Measurements from ENCODE around the gene KEL. TPM values are rescaled to one million over a fixed set of nuclear protein-coding genes. Genes with fewer than 3 reads are reported as not detected.

KEL gene
- total and polyA plus RNA-seq, 3 donors from 2014 or later = 52.1 to 124 (median 124) TPM

DNA sequence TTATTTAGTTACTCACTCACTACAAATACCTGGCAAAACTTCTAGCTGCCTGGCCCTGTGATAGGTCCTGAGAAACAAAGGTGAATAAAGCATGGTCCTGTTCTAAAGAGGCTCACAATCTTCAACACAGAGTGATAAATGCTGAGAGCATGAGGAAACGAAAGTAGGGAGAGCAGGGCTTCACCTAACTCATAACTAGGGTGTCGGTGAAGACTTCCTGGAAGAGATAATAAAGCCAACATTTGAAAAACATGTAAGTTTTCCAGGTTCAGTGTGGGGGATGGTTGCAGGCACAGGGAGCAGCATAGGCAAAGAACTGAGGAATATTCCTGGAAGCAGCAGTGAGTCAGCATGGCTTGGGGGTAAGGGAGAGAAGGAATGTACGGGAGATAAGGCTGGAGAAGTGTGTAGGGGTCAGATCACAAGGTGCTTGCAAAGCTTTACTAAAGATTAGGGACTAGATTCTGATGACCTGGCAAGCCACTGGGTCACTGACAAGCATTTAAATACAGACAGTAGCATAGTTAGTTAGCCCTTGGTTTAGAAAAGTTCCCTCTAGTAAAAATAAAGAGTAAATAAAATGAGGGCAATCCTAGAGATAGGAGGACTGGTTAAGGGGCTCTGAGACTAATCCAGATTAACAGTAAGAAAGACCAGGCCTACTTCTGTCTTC is 5.1 kb downstream of the KEL start:
- Histone ChIP-seq H3K36me3 (ENCODE audit: low read depth, missing control alignments) (no peaks in the 10 kb centered on the region), H3K9me3 (no peaks in the 10 kb centered on the region), H3K27me3 (no peaks in the 10 kb centered on the region), H3K4me1 (peaks cover 11% of the 10 kb centered on the region), H3K27ac (no peak overlapping the region), H3K4me3 (no peak overlapping the region)
- DNase-seq = no peak
- intact Hi-C loops (cut with DNase I; ENCODE audit: low total_unique reads) = no loop called here
- TF ChIP-seq CTCF (IDR thresholded peaks at IDR 0.05) (no peak), POLR2A (IDR thresholded peaks at IDR 0.05) (no peak)
- 48 to 50% methylated on average over 3 of the region's 3 CpGs for WGBS, 2 donors

- no peak for DNase-seq
Observed at GRCh38 chr7:142954680-142955268, 7.4 kb downstream of the KEL start.

GRCh38 chr7:142950235-142950634 is 11.9 kb downstream of the KEL start:
- TF ChIP-seq CTCF (IDR thresholded peaks at IDR 0.05) (no peak), POLR2A (IDR thresholded peaks at IDR 0.05) (no peak)
- H3K36me3 ChIP-seq (ENCODE audit: low read depth, missing control alignments) = no peaks in the 10 kb centered on the region
- no peak for DNase-seq
- intact Hi-C loops (cut with DNase I; ENCODE audit: low total_unique reads) = no loop called here
- no peaks in the 10 kb centered on the region for H3K27me3 ChIP-seq
- H3K27ac ChIP-seq = no peak overlapping the region
- H3K4me3 ChIP-seq = no peak overlapping the region
- H3K4me1 ChIP-seq = no peaks in the 10 kb centered on the region
- no peaks in the 10 kb centered on the region for H3K9me3 ChIP-seq

More at GRCh38 chr7:142954680-142955268, 7.4 kb downstream of the KEL start:
- TF ChIP-seq POLR2A (IDR thresholded peaks at IDR 0.05) = no peak
- TF ChIP-seq CTCF (IDR thresholded peaks at IDR 0.05) = no peak
- intact Hi-C loops (cut with DNase I; ENCODE audit: low total_unique reads) = no loop called here
- H3K4me1 ChIP-seq = peaks cover 11% of the 10 kb centered on the region
- no peaks in the 10 kb centered on the region for H3K9me3 ChIP-seq
- no peak overlapping the region for H3K4me3 ChIP-seq
- H3K27me3 ChIP-seq = no peaks in the 10 kb centered on the region
- H3K36me3 ChIP-seq (ENCODE audit: low read depth, missing control alignments) = no peaks in the 10 kb centered on the region
- no peak overlapping the region for H3K27ac ChIP-seq

- Histone ChIP-seq H3K9me3 (no peaks in the 10 kb centered on the region), H3K4me3 (no peak overlapping the region), H3K36me3 (ENCODE audit: low read depth, missing control alignments) (no peaks in the 10 kb centered on the region), H3K27me3 (no peaks in the 10 kb centered on the region), H3K4me1 (no peaks in the 10 kb centered on the region), H3K27ac (no peak overlapping the region)
- no peak for DNase-seq
- intact Hi-C loops (cut with DNase I; ENCODE audit: low total_unique reads) = no loop called here
- 91 to 93% methylated on average over 4 of the region's 4 CpGs for WGBS, 2 donors
- no peak for TF ChIP-seq CTCF (IDR thresholded peaks at IDR 0.05)
- TF ChIP-seq POLR2A (IDR thresholded peaks at IDR 0.05) = no peak
Observed at GRCh38 chr7:142948603-142949002, 13.6 kb downstream of the KEL start.

GRCh38 chr7:142945001-142945400 is 17.2 kb downstream of the KEL start:
- DNase-seq = no peak
- no peaks in the 10 kb centered on the region for H3K27me3 ChIP-seq
- no peaks in the 10 kb centered on the region for H3K36me3 ChIP-seq (ENCODE audit: low read depth, missing control alignments)
- 68 to 71% methylated on average over 3 of the region's 3 CpGs for WGBS, 2 donors
- TF ChIP-seq POLR2A (IDR thresholded peaks at IDR 0.05) (no peak), CTCF (IDR thresholded peaks at IDR 0.05) (no peak)
- intact Hi-C loops (cut with DNase I; ENCODE audit: low total_unique reads) = no loop called here
- no peaks in the 10 kb centered on the region for H3K9me3 ChIP-seq
- H3K4me3 ChIP-seq = no peak overlapping the region
- H3K27ac ChIP-seq = no peak overlapping the region
- no peaks in the 10 kb centered on the region for H3K4me1 ChIP-seq
